ENCODE results near the gene RSBN1L.

- no peak for TF ChIP-seq CTCF (IDR thresholded peaks at IDR 0.05)
- no peak for TF ChIP-seq EP300 (IDR thresholded peaks at IDR 0.05)
- no peak for TF ChIP-seq POLR2A (IDR thresholded peaks at IDR 0.05)
Observed at GRCh38 chr7:77783111-77783510, 86.9 kb downstream of the RSBN1L start.

Measured in gastroesophageal sphincter (tissue), 3 donors.